GM06990 (cell line): ENCODE results near the gene ZNF778.
"Not testable (repeated sequence)": the region's sequence is repeated elsewhere in the genome, so short reads cannot be mapped to it uniquely, and the experiment has no call there.

ENCODE experiments used
- DNase-seq: peaks from one replicate; pipeline ENCODE4 v3.0.0-alpha.2; 2011; ENCODE audit not compliant: insufficient read length; ENCODE audit errors: extremely low read depth
- H3K27me3 ChIP-seq: replicated peaks from 2 replicates; pipeline ENCODE4 v1.6.0; 2011; ENCODE audit warnings: low read length; ENCODE audit not compliant: control insufficient read depth, insufficient read depth
- H3K36me3 ChIP-seq: 2 replicates; pipeline ENCODE4 v1.5.1; 2011; ENCODE audit warnings: low read length; ENCODE audit not compliant: control insufficient read depth, insufficient read depth
- H3K4me3 ChIP-seq: replicated peaks from 2 replicates; pipeline ENCODE4 v1.5.1; 2011; ENCODE audit warnings: low read depth, mild to moderate bottlenecking, control low read depth, low read length
- CTCF ChIP-seq: IDR thresholded peaks from 2 replicates; pipeline ENCODE4 v1.5.1; 2011; ENCODE audit warnings: low read length, control low read depth, mild to moderate bottlenecking, inconsistent platforms; ENCODE audit not compliant: insufficient read depth, poor library complexity, severe bottlenecking

The ZNF778 gene

GRCh38 chr16:89237733-89238132, 20.2 kb downstream of the ZNF778 start:
- H3K36me3 ChIP-seq, result peaks cover 3% of the 10 kb centered on the region
- DNase-seq, result no peak
- H3K4me3 ChIP-seq, result no peak overlapping the region
- no peak for TF ChIP-seq CTCF
- H3K27me3 ChIP-seq, result no peaks in the 10 kb centered on the region

GRCh38 chr16:89241187-89242007, 23.9 kb downstream of the ZNF778 start:
- DNase-seq, result peak; percentile 92
- H3K27me3 ChIP-seq, result no peaks in the 10 kb centered on the region
- peak overlapping the region; percentile 93 for H3K4me3 ChIP-seq
- H3K36me3 ChIP-seq, result no peaks in the 10 kb centered on the region
- no peak for TF ChIP-seq CTCF

- DNase-seq, result no peak
- H3K27me3 ChIP-seq, result no peaks in the 10 kb centered on the region
- no peaks in the 10 kb centered on the region for H3K36me3 ChIP-seq
- TF ChIP-seq CTCF, result no peak
- no peak overlapping the region for H3K4me3 ChIP-seq
Measured at GRCh38 chr16:89242795-89243200, 25.3 kb downstream of the ZNF778 start.

GRCh38 chr16:89243664-89244063, 26.2 kb downstream of the ZNF778 start:
- Histone ChIP-seq H3K36me3 (no peaks in the 10 kb centered on the region), H3K4me3 (no peak overlapping the region), H3K27me3 (no peaks in the 10 kb centered on the region)
- TF ChIP-seq CTCF, result no peak
- DNase-seq, result no peak

GRCh38 chr16:89244264-89244663, 26.8 kb downstream of the ZNF778 start:
- not testable (repeated sequence) for DNase-seq, H3K4me3 ChIP-seq, H3K27me3 ChIP-seq, H3K36me3 ChIP-seq

GRCh38 chr16:89244754-89245153, 27.3 kb downstream of the ZNF778 start:
- TF ChIP-seq CTCF, result no peak
- Histone ChIP-seq H3K4me3 (no peak overlapping the region), H3K36me3 (no peaks in the 10 kb centered on the region), H3K27me3 (no peaks in the 10 kb centered on the region)
- DNase-seq, result no peak
